HG02884 (cell line): ENCODE measurements around the gene TOB1.

Source experiments
- ATAC-seq: cut with Tn5 transposase; IDR thresholded peaks from one replicate; pipeline ENCODE4 v1.9.1; 2021; ENCODE audit warnings: mild to moderate bottlenecking, moderate library complexity; ENCODE audit not compliant: unreplicated experiment

Gene TOB1

DNA sequence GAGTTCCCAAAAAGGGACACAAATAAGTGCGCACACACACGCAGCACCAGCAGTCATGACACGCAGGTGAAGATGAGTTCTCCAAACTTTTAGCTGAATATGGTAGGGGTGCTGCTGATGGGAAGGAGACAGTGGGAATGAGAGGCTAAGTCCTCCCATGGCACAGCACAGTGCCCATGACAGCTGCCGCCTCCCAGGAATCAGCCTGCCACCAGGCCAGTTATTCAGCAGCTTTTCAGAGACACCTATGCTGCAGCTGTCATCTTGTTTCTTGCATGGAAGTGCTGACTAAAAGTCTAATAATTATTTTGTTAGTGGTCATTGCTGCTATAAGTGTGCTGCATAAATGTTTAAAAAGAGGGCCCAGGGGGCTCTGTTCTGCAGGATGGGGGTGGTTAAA lies 18.6 kb downstream of the TOB1 start:
- ATAC-seq: no peak

DNA sequence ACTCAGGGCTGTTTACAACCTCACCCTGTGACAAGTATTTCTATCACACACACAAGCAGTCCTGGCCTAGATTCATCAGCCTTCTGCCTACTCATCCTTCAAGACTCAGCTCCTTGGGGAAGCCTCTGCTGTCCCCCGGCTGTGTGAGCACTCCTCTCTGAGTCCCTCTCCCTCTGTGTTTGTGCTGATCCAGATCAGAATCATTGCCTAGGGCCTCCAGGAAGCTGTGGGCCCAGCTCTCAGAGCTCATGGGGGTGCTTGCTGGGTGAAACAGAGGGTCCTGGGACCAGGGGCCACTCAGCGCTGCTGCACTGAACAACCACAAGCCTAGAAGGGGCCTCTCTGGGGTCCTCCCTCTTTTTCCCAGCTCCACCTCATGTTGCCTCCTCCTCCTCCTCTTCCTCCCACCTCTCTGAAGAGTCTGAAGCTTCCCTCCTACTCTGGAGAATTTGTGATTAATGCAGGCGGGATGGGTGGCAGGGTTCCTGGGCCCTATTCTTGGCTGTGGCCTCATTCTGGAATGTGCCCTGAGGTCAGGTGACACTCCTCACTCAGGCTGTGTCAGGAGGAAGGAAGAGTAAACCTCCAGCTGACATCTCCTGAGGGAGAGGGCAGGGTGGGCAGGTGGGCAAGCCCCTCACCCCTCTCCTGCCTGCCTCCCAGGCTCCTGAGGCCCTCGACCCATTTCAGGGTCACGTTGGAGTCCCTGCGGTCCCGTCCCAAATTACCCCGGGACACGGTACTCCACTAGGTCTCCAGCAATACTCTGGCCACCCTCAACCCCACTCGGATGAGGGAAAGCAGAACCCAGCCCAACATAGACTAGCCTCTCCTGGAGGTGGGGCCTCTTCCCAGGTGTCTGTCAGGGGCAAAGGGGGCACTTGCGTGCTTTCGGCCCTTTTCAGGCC lies 20.7 kb downstream of the TOB1 start:
- no peak for ATAC-seq

DNA sequence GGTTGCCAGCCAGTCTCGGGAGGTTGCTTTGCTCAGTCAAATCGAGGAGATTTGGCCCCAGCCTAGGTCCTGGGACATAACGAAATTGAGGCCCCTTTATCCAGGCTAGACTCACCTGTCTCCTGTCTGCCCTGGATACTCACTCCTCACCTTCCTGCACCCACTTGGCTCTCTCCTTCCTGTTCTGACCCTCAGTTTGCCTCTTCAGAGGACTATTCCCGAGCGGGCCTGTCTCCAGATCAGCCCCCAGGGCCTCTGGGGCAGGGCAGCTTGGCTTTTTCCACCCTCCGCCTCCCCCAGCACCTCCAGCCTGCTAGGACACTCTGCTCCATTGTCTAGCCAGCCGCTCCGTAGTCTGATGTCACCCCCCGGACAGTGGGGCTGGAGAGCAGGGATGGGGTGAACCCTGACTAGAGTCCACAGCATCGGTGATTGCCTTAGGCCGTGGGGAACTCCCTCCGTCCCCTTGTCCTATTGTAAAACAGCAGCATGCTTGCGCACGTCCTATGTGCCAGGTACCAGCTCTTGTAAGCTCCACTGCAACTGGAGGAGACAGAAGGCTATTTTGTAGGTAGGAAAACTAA lies 21.9 kb downstream of the TOB1 start:
- ATAC-seq: no peak

DNA sequence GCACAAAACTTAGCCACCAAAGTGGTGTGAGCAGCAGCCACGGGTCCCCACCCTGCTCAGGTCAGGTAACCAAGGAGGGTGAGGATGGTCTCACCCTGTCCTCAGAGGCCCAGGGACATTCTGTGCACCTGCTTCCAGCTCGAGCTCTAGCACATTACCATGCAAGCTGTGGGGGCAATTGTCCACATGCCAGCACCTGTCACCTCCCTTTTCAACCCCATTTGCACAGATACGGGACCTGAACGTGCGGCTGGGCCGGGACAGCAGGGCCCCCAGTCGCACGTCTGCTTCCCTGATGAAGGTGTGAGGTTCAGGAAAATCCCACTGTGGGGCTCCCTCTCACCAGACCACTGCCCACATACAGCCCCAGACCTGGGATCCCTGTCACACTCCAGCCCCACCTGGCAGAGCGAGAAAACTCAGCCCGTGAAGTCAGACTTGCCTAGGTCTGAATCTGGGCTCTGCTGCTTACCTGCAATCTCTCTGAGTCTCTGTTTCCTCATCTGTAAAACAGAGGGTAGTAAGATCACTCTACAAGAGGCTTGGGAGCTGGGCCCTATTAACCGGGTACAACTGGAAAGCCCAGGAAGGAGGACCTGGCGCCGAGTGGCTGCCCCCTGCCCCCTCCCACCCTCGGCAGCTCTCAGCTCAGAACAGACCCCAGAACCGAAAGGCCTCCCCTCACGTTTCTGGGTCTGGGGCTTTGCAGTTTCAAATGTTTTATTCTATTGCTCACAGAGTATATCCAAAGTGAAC lies 22.8 kb downstream of the TOB1 start:
- ATAC-seq: no peak

DNA sequence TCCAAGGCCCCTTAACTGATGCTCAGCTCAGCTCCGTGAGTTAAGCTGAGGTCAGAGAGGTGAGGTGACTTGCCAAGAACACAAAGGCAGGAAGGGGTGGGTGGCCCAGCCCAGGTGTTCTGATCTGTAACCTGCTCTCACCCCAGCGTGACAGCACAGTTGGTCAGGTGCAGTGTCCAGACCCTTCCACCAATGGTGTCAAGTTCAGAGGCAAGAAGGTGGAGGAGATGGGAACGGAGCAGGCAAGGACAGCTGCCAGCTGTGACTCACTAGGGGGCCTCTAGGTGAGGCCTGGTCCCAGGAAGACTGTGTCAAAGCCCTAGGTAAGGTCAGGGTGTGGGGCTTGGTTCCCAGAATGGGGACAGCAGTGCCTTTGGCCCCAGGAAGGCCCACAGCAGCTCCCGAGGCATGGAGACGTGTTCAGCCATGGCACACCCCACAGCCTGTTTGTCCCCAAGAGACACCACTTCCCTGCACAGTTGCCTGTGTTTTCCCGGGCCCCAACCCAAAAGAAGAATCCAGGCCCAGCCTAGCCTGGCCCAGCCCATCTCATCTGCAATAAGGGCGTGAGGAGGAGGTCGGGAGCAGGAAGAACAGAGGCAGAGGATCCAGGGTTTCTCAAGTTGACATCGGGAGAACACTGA lies 23.5 kb downstream of the TOB1 start:
- no peak for ATAC-seq

DNA sequence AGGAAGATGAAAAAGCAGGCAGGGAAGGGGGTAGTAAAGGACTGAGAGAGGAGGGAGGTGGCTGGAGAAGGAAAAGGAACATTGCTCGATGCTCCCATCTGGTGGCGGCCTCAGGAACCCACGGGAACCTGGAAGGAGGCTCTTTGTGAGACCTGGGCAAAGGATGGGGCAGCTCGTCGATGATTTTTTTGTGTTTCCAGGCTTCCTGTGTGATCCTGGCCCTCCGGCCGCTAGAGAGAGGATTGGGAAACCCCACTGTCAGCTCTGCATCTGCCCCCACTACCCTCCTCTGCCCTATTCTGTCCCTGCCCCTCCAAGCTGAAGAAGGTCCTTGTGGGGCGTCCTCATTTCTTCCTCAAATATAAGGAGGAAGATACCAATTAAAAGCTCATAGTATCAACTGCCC lies 24.2 kb downstream of the TOB1 start:
- no peak for ATAC-seq

DNA sequence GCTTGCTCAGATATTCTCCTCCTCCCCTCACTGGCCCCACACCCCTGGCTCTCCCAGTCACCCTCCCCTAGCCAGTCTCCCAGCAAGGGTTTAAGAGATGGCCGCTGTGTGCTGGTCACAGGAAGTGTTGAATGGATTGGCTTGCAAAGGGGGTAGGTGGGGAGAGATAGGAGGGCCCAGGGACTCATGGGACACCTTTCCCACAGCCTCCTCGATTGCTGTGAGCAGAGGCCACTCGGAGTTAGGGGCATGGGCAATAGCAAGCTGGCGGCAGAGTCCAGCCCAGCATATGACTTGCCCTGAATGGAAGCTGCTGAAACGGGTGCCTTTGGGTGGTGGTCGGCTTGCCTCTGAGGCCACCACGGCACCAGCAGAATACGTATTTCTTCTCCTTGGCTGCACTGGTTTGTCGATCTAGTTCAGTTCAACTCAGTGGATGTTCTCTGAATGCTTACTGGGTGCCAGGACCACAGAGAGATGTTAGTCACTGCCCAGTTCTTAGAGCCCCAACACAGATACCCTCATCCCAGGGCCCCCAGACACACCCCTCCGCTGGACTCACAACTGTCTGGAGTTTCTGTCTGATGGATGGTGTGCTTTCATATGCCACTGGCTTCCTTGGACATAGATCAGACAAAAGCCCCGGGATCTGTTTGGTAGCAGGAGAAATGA lies 24.7 kb downstream of the TOB1 start:
- no peak for ATAC-seq

DNA sequence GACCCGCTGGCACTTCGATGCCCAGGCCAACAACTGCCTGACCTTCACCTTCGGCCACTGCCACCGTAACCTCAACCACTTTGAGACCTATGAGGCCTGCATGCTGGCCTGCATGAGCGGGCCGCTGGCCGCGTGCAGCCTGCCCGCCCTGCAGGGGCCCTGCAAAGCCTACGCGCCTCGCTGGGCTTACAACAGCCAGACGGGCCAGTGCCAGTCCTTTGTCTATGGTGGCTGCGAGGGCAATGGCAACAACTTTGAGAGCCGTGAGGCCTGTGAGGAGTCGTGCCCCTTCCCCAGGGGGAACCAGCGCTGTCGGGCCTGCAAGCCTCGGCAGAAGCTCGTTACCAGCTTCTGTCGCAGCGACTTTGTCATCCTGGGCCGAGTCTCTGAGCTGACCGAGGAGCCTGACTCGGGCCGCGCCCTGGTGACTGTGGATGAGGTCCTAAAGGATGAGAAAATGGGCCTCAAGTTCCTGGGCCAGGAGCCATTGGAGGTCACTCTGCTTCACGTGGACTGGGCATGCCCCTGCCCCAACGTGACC lies 25.8 kb downstream of the TOB1 start:
- no peak for ATAC-seq

DNA sequence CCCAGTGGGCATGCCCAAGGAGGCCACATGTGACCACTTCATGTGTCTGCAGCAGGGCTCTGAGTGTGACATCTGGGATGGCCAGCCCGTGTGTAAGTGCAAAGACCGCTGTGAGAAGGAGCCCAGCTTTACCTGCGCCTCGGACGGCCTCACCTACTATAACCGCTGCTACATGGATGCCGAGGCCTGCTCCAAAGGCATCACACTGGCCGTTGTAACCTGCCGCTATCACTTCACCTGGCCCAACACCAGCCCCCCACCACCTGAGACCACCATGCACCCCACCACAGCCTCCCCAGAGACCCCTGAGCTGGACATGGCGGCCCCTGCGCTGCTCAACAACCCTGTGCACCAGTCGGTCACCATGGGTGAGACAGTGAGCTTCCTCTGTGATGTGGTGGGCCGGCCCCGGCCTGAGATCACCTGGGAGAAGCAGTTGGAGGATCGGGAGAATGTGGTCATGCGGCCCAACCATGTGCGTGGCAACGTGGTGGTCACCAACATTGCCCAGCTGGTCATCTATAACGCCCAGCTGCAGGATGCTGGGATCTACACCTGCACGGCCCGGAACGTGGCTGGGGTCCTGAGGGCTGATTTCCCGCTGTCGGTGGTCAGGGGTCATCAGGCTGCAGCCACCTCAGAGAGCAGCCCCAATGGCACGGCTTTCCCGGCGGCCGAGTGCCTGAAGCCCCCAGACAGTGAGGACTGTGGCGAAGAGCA lies 26.4 kb downstream of the TOB1 start:
- no peak for ATAC-seq

DNA sequence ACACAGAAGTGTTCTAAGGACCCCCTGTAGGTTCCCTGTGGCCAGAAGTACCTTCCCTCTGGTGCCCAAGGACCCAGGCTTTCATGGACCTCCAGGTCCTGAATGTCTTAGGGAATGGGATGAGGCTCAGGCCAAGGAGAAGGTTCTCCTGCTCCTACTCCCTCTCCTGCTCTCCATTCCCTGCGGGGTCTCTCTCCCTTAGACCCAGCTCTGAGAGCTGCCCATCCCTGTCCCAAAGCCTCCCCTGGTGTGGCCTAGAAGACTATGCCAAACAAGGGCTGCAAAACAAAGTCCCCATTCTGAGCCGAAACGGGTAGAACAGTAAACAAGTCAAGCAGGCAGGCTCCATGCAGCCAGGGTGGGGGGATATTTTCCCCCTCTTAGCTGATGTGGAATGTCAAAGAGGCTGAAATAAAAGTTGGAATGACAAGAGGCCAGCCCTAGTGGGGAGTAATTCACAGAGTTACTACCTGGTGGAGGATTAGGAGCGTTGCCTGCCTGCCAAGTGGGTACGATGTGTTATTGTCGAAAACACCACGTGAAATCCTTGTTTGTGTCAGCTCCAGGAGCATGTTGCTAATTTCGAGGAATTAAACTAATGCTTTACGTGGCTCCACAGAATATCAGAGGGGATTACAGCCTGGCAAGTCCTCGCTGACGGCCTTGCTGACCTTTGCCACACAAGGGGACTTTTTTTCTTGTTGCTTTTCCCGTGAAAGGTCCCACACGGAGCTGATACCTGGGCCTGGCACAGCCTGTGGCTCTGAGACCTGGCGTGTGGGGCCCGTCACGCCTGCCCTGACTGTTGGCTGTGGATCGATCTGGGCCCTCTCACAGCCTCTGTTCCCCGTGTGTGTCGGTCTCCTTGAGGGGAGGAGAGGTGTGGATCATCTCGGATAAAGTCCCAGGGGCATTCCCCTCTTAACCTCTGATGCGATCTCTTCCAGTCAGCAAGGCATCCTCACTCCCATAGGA lies 27.9 kb downstream of the TOB1 start:
- no peak for ATAC-seq

DNA sequence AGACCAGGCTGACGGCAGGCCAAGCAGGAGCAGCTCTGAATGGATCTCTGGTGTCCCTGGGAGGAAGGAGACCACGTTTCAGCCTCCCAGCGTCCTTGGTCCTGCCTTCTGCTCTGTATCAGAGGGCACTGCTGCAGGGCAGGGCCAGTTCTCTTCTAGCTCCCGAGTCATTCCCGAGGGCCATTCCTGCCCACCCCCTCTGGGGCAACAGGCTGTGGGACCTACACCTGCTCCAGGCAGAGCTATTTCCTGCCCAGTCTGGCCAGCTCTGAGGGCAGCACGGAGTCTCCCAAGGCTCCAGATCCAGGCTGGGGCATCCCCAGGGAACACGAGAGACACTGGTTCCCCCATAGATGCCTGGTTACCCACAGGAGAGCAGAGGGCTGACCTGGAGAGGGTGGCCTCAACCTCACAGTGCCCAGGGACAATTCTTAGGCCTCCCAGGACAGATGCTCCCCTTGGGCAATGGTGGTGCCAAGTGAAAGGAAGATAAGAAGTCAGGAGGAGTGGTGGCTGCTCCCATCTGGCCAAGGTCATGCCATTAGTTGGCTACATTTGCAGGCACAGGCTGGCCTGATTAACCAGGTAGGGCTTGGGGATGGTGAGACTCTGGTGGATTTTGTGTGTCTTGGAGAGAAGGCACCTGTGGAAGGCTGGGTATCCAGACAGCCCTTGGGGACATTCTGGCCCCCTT lies 28.7 kb downstream of the TOB1 start:
- ATAC-seq: no peak

DNA sequence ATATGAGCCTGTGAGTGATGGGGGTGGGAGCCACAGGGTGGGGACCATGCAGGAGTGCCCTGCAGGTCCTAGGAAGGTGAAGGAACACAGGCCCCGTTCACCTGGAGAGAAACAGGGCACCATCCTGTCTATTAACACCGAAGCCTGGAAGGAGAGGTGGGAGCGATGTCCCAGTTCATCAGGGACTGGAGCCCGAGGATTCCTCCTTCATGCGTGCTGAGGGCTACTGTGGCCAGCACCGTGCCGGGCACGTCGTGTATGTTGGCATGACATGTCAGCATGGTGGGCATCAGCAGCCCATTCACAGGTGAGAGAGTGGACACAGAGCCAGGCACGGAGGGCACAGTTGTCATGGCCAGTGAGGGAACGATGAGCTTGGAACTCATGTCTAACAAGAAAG lies 29.3 kb downstream of the TOB1 start:
- no peak for ATAC-seq

DNA sequence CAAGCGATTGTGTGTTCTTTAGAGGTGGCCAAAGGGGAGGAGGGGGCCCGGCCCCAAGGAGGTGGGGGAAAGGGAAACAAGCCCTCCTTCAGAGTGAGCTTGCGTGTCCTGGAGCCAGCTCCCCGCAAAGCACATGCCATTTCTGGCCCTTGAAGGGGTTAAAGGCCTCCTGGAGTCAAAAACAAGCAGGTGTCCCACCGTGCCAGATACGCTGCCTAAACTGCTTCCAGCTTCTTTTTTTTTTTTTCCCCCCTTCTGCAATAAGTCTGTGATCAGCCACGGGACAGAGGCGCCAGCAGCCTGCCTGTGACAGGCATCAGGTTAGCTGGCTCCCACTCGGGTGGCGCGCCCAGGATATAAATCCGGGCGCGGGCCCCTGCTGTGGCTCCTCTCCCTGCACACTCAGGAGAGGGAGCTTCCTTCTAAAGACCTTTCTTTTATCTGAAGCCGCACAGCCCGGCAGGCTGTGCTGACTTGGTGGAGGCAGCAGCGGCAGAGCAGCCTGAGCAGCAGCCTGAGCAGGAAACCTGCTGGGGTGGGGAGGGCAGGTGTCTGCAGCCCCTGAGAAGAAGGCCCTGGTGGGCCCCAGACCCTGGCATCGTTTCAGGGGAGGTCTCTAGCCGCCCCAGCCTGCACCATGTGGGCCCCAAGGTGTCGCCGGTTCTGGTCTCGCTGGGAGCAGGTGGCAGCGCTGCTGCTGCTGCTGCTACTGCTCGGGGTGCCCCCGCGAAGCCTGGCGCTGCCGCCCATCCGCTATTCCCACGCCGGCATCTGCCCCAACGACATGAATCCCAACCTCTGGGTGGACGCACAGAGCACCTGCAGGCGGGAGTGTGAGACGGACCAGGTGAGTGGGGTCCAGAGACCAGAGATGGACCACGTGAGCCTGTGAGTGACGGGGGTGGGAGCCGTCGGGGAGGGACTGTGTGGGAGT lies 30.6 kb downstream of the TOB1 start, which contains the start of gene WFIKKN2:
WFIKKN2 (plus strand) TSS at position 286 of the 934 bp plus-strand sequence; CDS start at position 638, 352 bp downstream.
- ATAC-seq: no peak

DNA sequence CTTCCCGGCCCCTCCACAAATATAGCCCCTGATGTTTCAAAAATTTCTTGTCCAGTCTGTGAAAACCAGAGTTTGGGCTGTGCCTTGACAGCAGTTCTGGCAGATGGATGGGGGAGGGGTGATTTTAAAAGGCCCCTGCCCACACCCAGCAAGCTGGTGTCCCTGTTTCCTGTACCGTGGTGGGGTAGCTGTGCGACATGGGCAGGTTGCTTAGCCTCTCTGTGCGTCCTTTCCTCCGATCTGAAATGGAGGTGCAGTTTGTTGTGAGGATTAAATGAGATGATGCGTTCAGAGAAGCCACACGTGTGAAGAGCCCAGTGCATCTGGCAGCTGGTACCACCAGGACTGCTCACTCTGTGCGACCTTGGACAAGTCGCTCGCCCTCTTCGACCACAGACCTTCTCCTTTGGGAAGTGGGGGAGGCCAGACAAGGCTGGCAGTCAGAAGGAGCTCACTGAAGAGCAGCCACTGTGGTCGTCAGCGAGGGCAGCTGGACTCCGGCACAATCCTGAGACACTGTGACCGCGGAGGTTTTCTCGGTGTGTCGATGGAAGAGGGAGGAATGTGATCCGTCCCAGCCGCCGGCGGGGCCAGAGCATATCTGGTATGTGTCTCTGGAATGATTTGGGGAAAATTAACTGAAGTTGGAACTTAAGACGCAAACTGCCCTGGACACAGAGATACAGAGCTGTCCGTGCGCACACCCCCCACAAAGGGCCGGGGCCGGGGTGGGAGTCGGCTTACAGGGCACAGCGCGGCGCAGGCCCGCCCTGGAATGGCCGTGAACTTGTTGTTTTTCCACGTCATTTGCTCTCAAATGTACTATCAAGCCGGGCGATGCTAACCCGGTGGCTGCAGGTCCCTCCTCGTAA lies 31.5 kb downstream of the TOB1 start:
- ATAC-seq: no peak

DNA sequence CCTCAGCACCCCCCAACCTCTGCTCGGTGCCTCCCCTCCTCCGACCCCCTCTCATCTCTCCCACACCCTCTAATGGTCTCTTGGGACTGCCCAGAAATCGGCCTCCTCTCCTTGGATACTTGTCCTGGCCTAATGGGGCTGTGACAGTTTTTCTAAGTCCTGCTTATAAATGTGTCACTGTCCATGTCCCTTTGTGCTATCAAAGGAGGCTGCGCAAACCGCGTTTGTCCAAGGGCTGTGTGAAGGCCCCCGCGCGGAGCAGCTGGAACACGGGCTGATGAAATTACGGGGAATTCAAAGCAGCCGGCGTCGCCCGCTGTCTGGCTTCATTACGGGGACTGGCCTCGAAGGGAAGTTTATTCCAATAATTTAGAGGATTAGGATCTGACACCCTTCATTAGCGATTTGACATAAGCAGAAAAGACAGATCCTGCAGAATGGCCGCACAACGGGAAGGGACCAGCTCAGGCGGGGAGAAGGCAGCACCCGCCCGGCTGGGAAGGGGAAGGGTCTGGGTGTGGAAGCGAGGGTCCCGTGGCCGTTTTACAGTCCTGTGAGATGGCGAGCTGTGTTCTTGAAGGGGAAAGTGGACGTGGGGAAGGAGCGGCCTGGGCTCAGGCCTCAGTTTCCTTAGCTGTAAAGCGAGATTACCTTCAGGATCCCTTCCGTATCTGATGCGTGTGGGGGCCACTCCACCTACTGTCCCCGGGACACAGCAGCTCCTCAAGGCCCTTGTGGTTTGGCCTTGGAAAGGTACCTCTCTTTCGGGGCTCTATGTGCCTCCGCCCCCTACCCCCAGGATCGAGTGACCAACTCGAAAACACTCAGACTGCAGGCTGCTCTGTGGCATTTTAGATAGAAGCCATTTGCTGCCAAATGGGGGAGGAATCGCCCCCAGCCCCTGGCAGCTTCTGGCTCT lies 32.4 kb downstream of the TOB1 start:
- no peak for ATAC-seq
